ENCODE results near the gene ENOX1. TPM values are rescaled to one million over a fixed set of nuclear protein-coding genes. Genes with fewer than 3 reads are reported as not detected.

ENOX1 gene
- total and polyA plus RNA-seq, 7 donors, result 0.34 to 7.1 (median 1.1) TPM

- ATAC-seq, result no peak
- H3K27ac ChIP-seq, result no peak overlapping the region
- 55 to 77% (median 63%) methylated on average over 1 of the region's 1 CpG for WGBS, 3 donors
Observed at GRCh38 chr13:43446126-43446525, 340.6 kb downstream of the ENOX1 start.

GRCh38 chr13:43445668-43446067 lies 341.1 kb downstream of the ENOX1 start:
- no peak for DNase-seq
- Histone ChIP-seq H3K36me3 (ENCODE audit: insufficient read depth in 1 of 2, low read depth in 1 of 2) (no peaks in the 10 kb centered on the region), H3K4me3 (no peak overlapping the region), H3K4me1 (no peaks in the 10 kb centered on the region), H3K9me3 (no peaks in the 10 kb centered on the region), H3K27ac (no peak overlapping the region), H3K27me3 (ENCODE audit: insufficient read depth in 3 of 3, low read length in 2 of 3) (no peaks in the 10 kb centered on the region)
- no peak for TF ChIP-seq CTCF (IDR thresholded peaks at IDR 0.05)
- no peak for ATAC-seq
- WGBS, 3 donors, result 84 to 87% (median 86%) methylated on average over 2 of the region's 2 CpGs
- intact Hi-C loops (cut with DNase I), result no loop called here

More at GRCh38 chr13:43446126-43446525, 340.6 kb downstream of the ENOX1 start:
- no peak for DNase-seq
- H3K27me3 ChIP-seq (ENCODE audit: insufficient read depth in 3 of 3, low read length in 2 of 3), result no peaks in the 10 kb centered on the region
- H3K36me3 ChIP-seq (ENCODE audit: insufficient read depth in 1 of 2, low read depth in 1 of 2), result no peaks in the 10 kb centered on the region
- intact Hi-C loops (cut with DNase I), result no loop called here
- H3K4me1 ChIP-seq, result no peaks in the 10 kb centered on the region
- no peak for TF ChIP-seq CTCF (IDR thresholded peaks at IDR 0.05)
- H3K9me3 ChIP-seq, result no peaks in the 10 kb centered on the region
- no peak overlapping the region for H3K4me3 ChIP-seq

- Histone ChIP-seq H3K4me3 (no peak overlapping the region), H3K27ac (no peak overlapping the region), H3K9me3 (no peaks in the 10 kb centered on the region), H3K27me3 (ENCODE audit: insufficient read depth in 3 of 3, low read length in 2 of 3) (no peaks in the 10 kb centered on the region), H3K4me1 (no peaks in the 10 kb centered on the region), H3K36me3 (ENCODE audit: insufficient read depth in 1 of 2, low read depth in 1 of 2) (no peaks in the 10 kb centered on the region)
- intact Hi-C loops (cut with DNase I), result no loop called here
- no peak for ATAC-seq
- WGBS, 3 donors, result 89 to 91% (median 89%) methylated on average over 4 of the region's 4 CpGs
- TF ChIP-seq CTCF (IDR thresholded peaks at IDR 0.05), result no peak
- no peak for DNase-seq
Observed at GRCh38 chr13:43444081-43444480, 342.7 kb downstream of the ENOX1 start.

- DNase-seq (no peak), ATAC-seq (no peak)
- WGBS, 3 donors, result 73 to 89% (median 74%) methylated on average over 8 of the region's 8 CpGs
- no peak overlapping the region for H3K27ac ChIP-seq
- TF ChIP-seq CTCF (IDR thresholded peaks at IDR 0.05), result no peak
- H3K36me3 ChIP-seq (ENCODE audit: insufficient read depth in 1 of 2, low read depth in 1 of 2), result no peaks in the 10 kb centered on the region
- H3K4me3 ChIP-seq, result no peak overlapping the region
- intact Hi-C loops (cut with DNase I), result no loop called here
- no peaks in the 10 kb centered on the region for H3K4me1 ChIP-seq
- no peaks in the 10 kb centered on the region for H3K27me3 ChIP-seq (ENCODE audit: insufficient read depth in 3 of 3, low read length in 2 of 3)
- no peaks in the 10 kb centered on the region for H3K9me3 ChIP-seq
Observed at GRCh38 chr13:43441899-43442499, 344.8 kb downstream of the ENOX1 start.

- intact Hi-C loops (cut with DNase I), result no loop called here
- Histone ChIP-seq H3K36me3 (ENCODE audit: insufficient read depth in 1 of 2, low read depth in 1 of 2) (no peaks in the 10 kb centered on the region), H3K4me1 (no peaks in the 10 kb centered on the region), H3K27ac (no peak overlapping the region), H3K27me3 (ENCODE audit: insufficient read depth in 3 of 3, low read length in 2 of 3) (no peaks in the 10 kb centered on the region), H3K9me3 (no peaks in the 10 kb centered on the region), H3K4me3 (no peak overlapping the region)
- 73 to 76% (median 75%) methylated on average over 6 of the region's 6 CpGs for WGBS, 3 donors
- no peak for DNase-seq
- TF ChIP-seq CTCF (IDR thresholded peaks at IDR 0.05), result no peak
- no peak for ATAC-seq
Observed at GRCh38 chr13:43441464-43441863, 345.3 kb downstream of the ENOX1 start.
